GM18870 (cell line): ENCODE results near the gene HMBS.
"Not testable (repeated sequence)": the region's sequence is repeated elsewhere in the genome, so short reads cannot be mapped to it uniquely, and the experiment has no call there.

Experiments used
- ATAC-seq: cut with Tn5 transposase; IDR thresholded peaks from one replicate; pipeline ENCODE4 v1.9.1; 2021; ENCODE audit warnings: moderate library complexity; ENCODE audit not compliant: unreplicated experiment

The HMBS gene

DNA sequence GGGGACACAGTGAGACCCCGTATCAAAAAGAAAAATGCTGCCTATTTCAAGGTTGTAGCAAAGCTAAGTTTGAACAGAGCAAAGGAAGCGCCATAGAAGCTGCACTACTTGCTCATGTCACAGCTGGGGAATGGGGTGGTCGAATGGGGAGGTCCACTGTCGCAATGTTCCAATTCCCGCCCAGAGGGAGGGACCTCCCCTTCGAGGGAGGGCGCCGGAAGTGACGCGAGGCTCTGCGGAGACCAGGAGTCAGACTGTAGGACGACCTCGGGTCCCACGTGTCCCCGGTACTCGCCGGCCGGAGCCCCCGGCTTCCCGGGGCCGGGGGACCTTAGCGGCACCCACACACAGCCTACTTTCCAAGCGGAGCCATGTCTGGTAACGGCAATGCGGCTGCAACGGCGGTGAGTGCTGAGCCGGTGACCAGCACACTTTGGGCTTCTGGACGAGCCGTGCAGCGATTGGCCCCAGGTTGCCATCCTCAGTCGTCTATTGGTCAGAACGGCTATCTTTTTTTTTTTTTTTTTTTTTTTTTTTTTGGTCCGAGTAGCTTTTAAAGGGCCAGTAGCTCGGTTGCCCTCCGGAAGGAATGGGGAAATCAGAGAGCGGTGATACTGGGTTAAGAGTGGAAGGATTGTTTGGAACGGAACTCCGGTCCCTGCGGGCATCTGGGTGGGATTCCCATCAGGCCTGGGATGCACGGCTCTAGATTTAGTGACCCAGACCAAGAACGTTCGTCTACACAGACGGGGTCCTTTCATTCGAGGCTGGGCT lies at the start of gene HMBS:
HMBS (plus strand) TSS at position 219 of the 774 bp plus-strand sequence; CDS start at position 372, 153 bp downstream.
- peak; percentile 76 for ATAC-seq

DNA sequence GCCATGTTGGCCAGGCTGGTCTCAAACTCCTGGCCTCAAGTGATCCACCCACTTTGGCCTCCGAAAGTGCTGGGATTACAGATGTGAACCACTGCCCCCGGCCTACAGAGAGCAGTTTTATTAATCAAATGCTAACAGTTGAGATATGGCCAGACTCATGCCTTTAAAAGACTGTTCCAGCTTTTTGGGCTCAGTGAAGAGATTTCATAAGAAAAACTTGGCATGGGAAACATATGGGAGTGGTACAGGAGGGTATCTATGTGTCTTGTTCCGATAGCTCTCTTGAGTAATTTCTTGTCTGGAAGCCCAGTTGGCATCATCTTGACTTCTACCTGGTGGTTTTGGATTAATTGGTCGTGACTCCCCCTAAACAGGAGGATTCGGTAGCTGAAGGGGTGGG lies 45.8 kb upstream of the HMBS start:
- no peak for ATAC-seq

DNA sequence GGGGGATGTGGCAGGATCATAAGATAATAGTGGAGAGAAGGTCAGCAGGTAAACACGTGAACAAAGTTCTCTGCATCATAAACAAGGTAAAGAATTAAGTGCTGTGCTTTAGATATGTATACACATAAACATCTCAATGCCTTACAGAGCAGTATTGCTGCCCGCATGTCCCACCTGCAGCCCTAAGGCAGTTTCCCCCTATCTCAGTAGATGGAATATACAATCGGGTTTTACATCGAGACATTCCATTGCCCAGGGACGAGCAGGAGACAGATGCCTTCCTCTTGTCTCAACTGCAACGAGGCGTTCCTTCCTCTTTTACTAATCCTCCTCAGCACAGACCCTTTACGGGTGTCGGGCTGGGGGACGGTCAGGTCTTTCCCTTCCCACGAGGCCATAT lies 45.2 kb upstream of the HMBS start:
- ATAC-seq = not testable (repeated sequence)

DNA sequence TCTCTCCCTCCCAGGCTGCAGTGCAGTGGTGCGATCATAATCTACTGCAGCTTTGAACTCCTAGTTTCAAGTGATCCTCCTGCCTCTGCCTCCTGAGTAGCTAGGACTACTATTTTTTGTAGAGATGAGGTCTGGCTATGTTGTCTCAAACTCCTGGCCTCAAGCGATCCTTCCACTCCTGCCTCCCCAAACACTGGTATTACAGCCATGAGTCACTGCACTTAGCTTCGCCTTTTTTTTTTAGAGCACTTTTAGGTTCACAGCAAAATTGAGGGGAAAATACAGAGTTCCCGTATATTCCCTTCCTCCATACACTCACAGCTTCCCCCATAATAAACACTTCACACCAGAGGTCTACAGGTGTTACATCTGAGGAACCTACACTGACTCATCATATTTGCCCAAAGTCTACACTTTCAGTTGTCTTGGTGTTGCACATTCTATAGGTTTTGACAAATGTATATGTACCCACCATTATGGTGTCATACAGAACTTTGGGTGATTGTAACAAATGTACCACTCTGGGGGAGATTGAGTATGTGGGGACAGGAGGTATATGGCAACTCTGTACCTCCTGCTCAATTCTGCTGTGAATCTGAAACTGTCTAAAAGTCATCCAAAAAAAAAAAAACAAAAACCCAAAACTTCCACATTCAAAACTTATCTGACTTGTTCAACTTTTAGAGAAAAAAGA lies 42.7 kb upstream of the HMBS start:
- ATAC-seq = no peak

DNA sequence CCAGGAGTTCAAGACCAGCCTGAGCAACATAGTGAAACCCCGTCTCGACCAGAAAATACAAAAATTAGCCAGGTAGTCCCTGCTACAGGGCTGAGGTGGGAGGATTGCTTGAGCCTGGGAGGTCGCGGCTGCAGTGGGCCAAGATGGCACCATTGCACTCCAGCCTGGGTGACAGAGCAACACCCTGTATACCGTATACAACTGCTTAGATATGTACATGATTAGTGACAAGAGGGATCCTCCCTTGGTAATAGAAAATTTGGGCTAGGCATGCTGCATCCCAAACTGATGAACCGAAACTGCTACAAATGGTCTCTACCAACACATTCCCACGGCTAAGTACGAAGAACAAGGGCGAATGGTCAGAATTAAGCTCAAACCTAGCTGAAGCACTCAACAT lies 41.8 kb upstream of the HMBS start:
- ATAC-seq = no peak

DNA sequence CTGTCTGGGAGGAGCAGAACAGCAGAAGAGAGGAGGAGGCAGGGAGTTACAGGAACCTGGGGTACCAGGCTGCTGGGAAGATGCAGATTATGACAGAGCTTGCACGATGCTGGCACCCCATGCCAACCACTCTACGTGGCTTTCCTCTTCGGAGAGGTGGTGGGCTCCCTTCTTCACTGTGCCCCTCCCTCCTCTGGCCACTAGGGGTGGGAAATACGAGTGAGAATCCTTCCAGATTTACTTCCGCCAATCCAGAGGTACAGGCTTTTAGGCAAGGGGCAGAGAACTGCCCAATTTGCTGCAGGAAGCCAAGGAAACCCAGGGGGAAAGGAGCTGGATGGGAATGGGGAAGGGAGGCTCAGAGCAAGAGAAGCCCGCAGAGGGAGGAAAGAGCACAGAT lies 40.0 kb upstream of the HMBS start:
- ATAC-seq = no peak

DNA sequence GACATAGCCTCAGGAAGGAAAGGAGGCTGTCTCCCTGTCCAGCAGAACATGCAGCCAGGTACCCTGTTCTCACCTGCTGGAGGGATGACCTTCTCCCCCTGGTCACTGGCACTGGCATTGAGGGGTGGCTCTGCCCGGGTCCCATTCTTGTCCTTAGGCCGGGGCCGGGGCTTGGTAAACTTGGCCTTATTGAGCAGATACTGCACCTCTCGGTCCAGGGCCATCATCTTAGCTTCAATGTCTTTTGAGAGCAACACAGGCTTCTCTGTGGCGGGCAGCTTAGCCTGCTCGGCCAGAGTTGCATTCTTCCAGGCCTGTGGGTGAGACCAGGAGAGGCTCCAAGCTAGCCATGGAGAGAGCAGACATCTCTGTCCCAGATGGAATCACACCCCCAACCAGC lies 38.2 kb upstream of the HMBS start:
- no peak for ATAC-seq

DNA sequence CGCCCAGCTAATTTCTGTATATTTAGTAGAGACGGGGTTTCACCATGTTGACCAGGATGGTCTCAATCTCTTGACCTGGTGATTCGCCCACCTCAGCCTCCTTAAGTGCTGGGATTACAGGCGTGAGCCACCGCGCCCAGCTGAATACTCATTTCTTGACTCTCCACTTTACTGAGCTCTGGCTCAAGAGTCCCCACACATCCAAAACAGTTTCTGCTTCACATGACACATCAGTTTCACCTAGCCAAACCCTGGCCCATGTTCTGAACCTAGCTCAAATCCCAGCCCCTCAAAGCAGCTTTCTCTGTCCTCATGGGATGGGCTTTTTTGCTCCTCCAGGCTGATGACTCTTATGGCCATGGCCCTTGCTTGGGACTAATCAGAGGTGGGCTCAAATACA lies 37.5 kb upstream of the HMBS start:
- no peak for ATAC-seq

DNA sequence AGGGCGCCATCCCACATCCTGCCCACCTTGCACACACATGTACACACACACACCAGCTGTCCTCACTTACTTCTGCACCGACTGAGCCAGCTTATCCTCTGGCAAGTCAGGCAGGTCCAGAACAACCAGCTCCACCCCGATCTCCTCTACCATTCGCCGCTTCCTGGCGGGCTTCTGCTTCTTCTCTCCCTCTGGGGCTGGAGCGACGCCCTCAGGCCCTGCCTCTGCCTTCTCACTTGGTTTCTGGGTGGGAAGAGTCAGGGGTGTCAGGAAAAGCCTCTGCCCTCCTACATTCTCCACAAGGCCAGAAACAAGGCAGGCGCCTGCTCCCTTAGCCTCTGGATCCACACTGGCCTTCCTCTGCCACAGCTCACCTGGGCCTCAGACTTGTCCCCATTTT lies 36.0 kb upstream of the HMBS start:
- no peak for ATAC-seq

DNA sequence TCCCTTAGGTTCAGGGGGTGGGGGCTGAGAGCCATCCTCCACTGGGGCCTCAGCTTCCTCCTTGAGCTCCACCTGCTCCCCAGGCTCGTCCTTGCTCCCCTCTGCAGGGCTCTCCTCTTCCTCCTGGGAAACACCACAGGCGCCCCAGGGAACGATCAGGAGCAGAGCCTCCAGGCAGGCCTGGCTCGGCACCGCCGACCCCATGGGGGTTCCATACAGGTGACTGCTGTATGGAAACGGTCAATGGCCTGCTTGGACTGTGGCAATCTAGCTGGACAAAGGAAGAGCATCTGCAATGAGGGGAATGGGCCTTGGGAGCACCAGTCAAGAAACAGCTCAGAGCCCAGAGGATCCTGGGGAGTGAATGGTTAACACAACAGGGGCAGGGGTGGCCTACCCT lies 35.6 kb upstream of the HMBS start:
- ATAC-seq = no peak

DNA sequence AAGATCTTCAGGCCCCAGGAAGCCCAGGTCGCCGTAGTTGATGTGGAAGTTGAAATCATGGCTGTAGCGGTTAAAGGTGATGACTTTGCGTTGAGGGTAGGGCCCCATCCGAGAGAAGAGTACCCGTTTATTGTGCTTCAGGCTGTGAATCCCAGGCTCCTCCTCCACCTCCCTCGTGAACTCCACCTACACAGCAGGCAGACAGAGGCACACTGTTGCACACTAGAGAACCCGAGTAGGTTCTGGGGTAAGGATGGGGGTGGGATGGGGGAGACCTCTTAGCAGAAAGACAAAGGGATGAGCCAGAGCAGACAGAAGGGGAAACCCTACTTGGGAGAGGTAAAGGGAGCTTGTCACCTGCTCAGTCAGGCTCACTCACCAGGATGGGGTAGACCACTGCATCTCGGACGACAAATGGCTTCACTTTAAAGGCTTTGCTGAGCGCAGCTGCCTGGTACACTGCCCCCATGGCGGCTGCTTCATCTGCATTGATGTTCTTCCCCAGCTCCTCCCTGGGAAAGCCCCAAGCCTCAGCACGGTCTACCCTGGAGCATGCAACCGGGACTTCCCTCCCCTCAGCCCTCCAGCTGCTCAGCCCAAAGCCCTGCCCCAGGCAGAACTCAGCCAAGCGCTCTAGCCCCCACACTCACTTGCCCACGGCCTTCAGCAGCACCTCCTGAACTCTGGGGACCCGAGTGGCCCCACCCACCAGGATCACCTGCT lies 33.1 kb upstream of the HMBS start:
- no peak for ATAC-seq

DNA sequence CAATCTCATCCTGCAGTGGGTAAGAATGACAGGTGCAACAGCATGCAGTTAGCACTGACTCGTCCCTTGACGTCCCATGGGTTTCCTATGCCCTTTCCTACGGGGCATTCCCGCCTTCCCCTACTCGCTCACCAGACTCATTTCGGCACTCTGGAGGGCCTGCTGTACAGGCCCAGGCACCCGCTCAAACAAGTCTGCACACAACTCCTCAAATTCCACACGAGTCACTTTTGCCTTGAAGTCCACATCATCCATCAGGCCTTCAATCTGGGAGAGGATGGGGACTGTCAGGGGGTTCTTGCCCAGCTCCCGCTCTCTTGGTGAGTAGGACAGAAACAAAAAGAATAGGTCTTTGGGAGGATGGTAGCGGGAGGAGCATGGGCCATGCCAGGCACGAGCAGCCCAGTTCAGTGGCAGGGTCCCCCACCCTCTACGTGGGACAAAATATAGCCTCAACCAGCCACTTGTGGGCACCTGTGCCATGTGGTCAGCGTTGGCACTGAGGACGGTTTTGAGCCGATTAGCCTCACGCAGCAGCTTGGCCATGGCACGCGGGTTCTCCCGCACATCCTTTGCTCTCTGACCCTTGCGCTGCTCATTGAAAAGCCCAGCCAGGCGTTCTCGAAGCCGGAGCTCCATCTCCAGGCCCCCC lies 32.4 kb upstream of the HMBS start:
- ATAC-seq = no peak

DNA sequence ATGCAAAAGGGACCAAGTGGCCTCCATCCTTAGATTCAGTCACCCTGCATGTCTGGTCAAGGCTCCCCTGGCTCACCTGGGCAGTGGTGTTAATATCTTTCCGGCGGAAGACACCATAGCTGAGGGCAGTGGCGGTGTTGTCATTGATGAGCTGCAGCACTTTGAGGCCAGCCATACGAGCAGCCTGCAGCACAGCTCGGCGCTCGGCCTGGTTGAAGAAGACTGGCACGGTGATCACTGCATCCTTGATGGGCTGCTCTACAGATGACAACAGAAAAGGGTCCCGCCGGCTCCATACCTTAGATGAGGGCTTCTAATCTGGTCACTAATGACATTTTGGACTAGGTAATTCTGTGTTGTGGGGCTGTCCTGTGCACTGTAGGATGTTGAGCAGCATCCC lies 30.3 kb upstream of the HMBS start:
- ATAC-seq = no peak

DNA sequence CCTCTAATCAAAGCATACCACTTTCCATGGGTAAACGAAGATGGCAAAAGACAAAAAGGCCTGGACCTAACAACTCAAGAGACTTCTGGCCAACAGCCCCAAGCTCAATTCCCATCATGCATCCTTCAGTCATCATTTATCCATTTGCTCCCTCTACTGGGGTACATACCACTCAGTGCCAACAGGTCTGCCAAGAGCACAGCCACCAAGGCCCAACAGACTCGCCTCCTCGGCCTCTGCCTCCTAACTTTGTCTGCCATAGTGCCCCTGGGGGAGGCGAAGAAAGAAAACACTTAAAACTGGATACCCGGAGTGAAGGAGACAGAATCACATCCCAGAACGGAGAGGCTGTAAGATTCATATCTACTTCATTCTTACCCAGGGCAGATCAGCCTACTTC lies 28.8 kb upstream of the HMBS start:
- ATAC-seq = no peak

DNA sequence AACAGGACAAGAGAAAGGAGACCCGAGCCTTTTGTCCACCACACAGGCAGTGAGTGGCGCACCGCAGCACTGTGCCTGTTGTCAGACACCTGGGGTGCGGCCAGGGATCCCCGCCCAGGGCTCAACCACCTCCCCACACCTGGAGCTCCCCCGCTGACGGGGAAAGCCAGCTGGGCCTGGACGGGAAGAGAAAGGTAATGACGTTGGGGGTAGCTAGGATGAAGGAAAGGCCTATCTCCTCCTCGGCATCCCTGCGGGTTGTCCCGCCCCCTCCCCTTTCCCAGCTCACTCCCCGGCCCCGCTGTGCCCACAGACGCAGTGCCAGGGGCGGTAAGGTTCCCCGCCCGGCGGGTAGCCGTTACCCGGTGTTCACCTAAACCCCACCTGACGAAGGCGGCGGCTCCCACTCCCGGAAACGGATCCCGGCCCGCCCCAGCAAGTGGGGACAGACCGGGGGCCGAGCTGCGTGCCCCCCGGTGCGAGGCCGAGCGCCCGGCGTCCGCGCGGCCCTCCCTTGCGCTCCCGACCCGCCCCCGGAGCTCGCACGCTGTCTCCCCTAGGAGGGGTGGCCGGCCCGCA lies 28.2 kb upstream of the HMBS start:
- ATAC-seq = peak; percentile 3

DNA sequence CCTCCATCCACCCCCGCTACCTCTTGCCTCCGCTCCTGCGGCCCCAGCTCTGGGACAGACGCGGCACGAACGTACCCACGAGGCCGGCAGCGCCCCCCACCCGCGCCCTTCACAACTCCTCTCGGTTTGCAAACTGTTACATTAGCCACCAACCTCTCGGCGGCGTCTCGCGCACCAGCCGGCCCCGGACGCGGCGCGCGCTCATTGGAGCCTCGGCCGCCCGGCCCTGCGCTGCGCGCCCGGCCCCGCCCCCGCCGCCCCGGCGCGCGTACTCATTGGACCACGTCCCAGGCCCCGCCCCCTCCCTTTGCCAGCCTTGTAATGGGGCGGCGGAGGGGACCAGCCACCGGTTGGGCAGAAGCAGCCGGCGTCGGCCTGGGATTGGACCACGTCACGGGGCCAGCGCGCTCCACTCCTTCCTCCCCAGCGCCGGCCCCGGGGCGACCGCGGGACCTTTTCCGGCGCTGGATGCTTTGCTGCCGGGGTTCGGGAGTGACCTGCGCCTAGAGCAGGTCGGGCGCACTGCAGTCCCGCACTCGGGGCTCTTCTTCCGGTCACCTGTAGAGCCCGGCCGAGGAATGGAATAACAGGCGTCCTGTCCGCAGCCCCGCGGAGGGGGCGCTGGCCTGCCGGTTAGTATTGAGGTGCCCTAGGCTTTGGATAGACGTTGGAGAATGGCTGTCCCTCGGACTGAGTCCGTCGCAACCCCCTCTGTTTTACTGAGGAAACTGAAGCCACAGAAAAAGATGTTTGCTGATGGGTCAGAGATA lies 27.5 kb upstream of the HMBS start, which contains the start of gene HYOU1:
HYOU1 (minus strand) TSS at position 206 of the 770 bp plus-strand sequence. CDS start 1,045 bp downstream, outside the sequence.
- ATAC-seq = peak; percentile 74

DNA sequence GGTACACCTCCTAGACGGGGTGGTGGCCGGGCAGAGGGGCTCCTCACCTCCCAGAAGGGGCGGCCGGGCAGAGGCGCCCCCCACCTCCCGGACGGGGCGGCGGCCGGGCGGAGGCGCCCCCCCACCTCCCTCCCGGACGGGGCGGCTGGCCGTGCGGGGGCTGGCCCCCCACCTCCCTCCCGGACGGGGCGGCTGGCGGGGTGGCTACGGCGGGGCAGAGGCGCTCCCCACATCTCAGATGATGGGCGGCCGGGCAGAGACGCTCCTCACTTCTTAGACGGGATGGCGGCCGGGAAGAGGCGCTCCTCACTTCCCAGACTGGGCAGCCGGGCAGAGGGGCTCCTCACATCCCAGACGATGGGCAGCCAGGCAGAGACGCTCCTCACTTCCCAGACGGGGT lies 25.6 kb upstream of the HMBS start:
- ATAC-seq = not testable (repeated sequence)

DNA sequence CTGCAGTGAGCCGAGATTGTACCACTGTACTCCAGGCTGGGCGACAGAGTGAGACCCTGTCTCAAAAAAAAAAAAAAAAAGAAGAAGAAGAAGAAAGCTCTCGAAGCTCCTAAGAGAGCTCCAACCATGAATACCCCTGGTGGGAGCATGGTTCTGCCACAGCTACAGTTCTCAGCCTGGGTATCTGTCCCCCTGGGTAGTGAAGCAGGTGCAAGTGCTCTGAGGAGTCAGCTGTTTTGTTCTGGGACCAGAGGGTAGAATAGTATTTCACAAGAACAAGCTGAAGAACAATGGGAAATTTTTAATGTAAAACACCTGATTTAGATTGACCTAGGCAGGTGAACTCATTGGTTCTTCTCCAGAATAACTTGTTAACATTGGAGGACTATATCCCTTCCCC lies 23.4 kb upstream of the HMBS start:
- no peak for ATAC-seq

DNA sequence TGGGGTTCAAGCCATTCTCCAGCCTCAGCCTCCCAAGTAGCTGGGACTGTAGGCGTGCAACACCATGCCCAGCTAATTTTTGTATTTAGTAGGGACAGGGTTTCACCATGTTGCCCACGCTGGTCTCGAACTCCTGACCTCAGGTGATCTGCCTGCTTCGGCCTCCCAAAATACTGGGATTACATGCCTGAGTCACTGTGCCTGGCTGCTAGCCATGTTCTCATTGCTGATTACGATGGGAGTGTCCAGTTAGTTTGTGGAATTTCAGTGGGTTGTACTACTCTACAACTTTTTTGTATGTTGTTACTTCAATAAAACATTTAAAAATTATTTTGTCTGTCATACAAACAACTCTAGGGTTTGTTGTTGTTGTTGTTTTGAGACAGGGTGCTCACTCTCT lies 21.9 kb upstream of the HMBS start:
- no peak for ATAC-seq

DNA sequence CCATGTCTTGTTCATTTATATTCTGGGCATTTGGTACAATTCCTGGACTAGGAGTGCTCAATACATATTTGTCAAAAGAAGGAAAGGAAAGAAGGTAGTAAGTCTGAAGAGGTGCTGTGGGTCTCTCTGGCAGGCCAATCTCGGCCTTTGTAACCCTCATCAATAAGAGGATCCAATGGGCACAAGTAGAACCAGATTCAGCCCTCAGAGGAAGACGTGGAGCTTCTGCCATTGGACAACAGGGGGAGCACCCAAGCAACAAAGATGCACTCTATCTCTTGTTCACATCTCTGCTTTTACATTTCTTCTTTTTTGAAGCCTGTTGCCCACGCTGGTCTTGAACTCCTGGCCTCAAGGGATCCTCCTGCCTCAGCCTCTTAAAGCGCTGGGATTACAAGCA lies 19.3 kb upstream of the HMBS start:
- ATAC-seq = no peak
